ENCODE results near the gene AMZ1.

- TF ChIP-seq POLR2A (IDR thresholded peaks at IDR 0.05): no peak
- no peak for TF ChIP-seq CTCF (IDR thresholded peaks at IDR 0.05)
- no peak for TF ChIP-seq POLR2AphosphoS5 (IDR thresholded peaks at IDR 0.05)
- TF ChIP-seq EP300 (IDR thresholded peaks at IDR 0.05): no peak
Measured at GRCh38 chr7:2713370-2713769, 25.4 kb downstream of the AMZ1 start.

Data from sigmoid colon (tissue), 4 donors.